A549 (cell line): ENCODE results near the gene PIEZO2. TPM values are rescaled to one million over a fixed set of nuclear protein-coding genes. Genes with fewer than 3 reads are reported as not detected.

Experiments
- ATAC-seq, 2 experiments: fragments of 200-7000 bp in 1 of 2; fragments of >200 bp in 1 of 2; cut with Nextera tagmentation in 1 of 2; cut with Tn5 transposase in 1 of 2; 3 replicates each; pipeline versions ENCODE4 v1.8.0 to v1.9.1; 2018 to 2020; ENCODE audit warnings: mild to moderate bottlenecking in 1 of 2, moderate library complexity in 1 of 2
- CTCF ChIA-PET: fragments of 300-600 bp; sonication (Branson Sonifier 250); formaldehyde crosslinking; extraction: SDS; loops from one replicate; lab custom pipeline; 2021; ENCODE audit warnings: antibody characterized with exemption, inconsistent platforms; lab: Yijun Ruan, JAX
- POLR2A ChIA-PET: fragments of 350-600 bp; formaldehyde crosslinking; extraction: SDS; loops from one replicate; lab custom pipeline; 2021; ENCODE audit warnings: antibody characterized with exemption, inconsistent platforms; lab: Yijun Ruan, JAX
- DNase-seq, 2 experiments: peaks; one replicate each; pipeline versions ENCODE4 v3.0.0 to v3.0.0-alpha.2; 2011 to 2016; ENCODE audit warnings: low read depth in 1 of 2, low spot score in 1 of 2
- FAIRE-seq: peaks from 2 replicates; lab custom pipeline; 2011; peaks lifted over from hg19 to GRCh38; lab: Jason Lieb, UNC
- H3K27ac ChIP-seq, 2 experiments: fragments of >200 bp; sonication (Bioruptor Twin); formaldehyde crosslinking; 3 replicates each; pipeline ENCODE4 v1.5.1; 2016 to 2017
- H3K4me1 ChIP-seq: fragments of >200 bp; sonication (Bioruptor Twin); formaldehyde crosslinking; 3 replicates; pipeline ENCODE4 v1.6.1; 2016
- H3K4me2 ChIP-seq: fragments of >200 bp; sonication (Bioruptor Twin); formaldehyde crosslinking; 3 replicates; pipeline ENCODE4 v1.6.1; 2016
- H3K4me3 ChIP-seq: fragments of >200 bp; sonication (Bioruptor Twin); formaldehyde crosslinking; 3 replicates; pipeline ENCODE4 v1.5.1; 2016
- H3K9me3 ChIP-seq: fragments of >200 bp; sonication (Bioruptor Twin); formaldehyde crosslinking; 3 replicates; pipeline ENCODE4 v1.6.1; 2016
- ATOH8 ChIP-seq: fragments of 250-450 bp; sonication (Bioruptor Pico); IDR thresholded peaks from 2 replicates; pipeline ENCODE4 v1.5.0; 2020; ENCODE audit warnings: low read depth, mild to moderate bottlenecking, moderate library complexity
- BCL3 ChIP-seq: fragments of >200 bp; sonication (Bioruptor Twin); formaldehyde crosslinking; IDR thresholded peaks from 3 replicates; pipeline ENCODE4 v1.6.1; 2016
- BHLHE40 ChIP-seq: IDR thresholded peaks from 2 replicates; pipeline ENCODE4 v1.6.1; 2012; ENCODE audit warnings: low read depth, low read length, inconsistent platforms
- CHD4 ChIP-seq: fragments of 200-600 bp; sonication (generic); IDR thresholded peaks from 2 replicates; pipeline ENCODE4 v1.6.1; 2016; ENCODE audit warnings: antibody characterized with exemption, mild to moderate bottlenecking, borderline replicate concordance
- ESRRA ChIP-seq: fragments of 150-350 bp; IDR thresholded peaks from 2 replicates; pipeline ENCODE4 v1.6.1; 2014; ENCODE audit warnings: mild to moderate bottlenecking, low read length, borderline replicate concordance
- FOSL2 ChIP-seq, 2 experiments: fragments of 450-650 bp in 1 of 2; fragments of >200 bp in 1 of 2; sonication (Bioruptor Twin) in 1 of 2; formaldehyde crosslinking; IDR thresholded peaks; 2 replicates each; pipeline versions ENCODE4 v1.5.0 to v1.6.1; 2016 to 2020; ENCODE audit warnings: mild to moderate bottlenecking in 1 of 2, moderate library complexity in 1 of 2
- FOXS1 ChIP-seq: fragments of 250-450 bp; sonication (Bioruptor Pico); IDR thresholded peaks from 2 replicates; pipeline ENCODE4 v1.5.0; 2020; ENCODE audit warnings: mild to moderate bottlenecking, moderate library complexity
- GATA3 ChIP-seq: IDR thresholded peaks from 2 replicates; pipeline ENCODE4 v1.6.1; 2012; ENCODE audit warnings: borderline replicate concordance
- HES2 ChIP-seq: fragments of >200 bp; sonication (Bioruptor Twin); formaldehyde crosslinking; IDR thresholded peaks from 2 replicates; pipeline ENCODE4 v1.6.1; 2016
- JUNB ChIP-seq: fragments of >200 bp; sonication (Bioruptor Twin); formaldehyde crosslinking; IDR thresholded peaks from 2 replicates; pipeline ENCODE4 v1.6.1; 2016
- KDM1A ChIP-seq: fragments of 200-600 bp; sonication (generic); IDR thresholded peaks from 2 replicates; pipeline ENCODE4 v1.6.1; 2016; ENCODE audit warnings: low read depth, mild to moderate bottlenecking
- MAX ChIP-seq: IDR thresholded peaks from 2 replicates; pipeline ENCODE4 v1.6.1; 2012
- MAZ ChIP-seq: fragments of 150-350 bp; IDR thresholded peaks from 2 replicates; pipeline ENCODE4 v1.6.1; 2014; ENCODE audit warnings: antibody characterized with exemption, low read depth, low read length, borderline replicate concordance
- MYC ChIP-seq: IDR thresholded peaks from 2 replicates; pipeline ENCODE4 v1.6.1; 2012; ENCODE audit warnings: mild to moderate bottlenecking, inconsistent platforms, low read length, improper control_type of control experiment, borderline replicate concordance
- PHF8 ChIP-seq: fragments of 200-600 bp; sonication (generic); IDR thresholded peaks from 2 replicates; pipeline ENCODE4 v1.6.1; 2016; ENCODE audit warnings: low read depth, mild to moderate bottlenecking, antibody characterized with exemption, moderate library complexity, borderline replicate concordance
- RARB ChIP-seq: fragments of 250-450 bp; sonication (Bioruptor Pico); IDR thresholded peaks from 2 replicates; pipeline ENCODE4 v1.8.0; 2021; ENCODE audit warnings: mild to moderate bottlenecking, moderate library complexity
- REST ChIP-seq: fragments of 200-600 bp; sonication (generic); IDR thresholded peaks from 2 replicates; pipeline ENCODE4 v1.6.1; 2016; ENCODE audit warnings: antibody characterized with exemption, mild to moderate bottlenecking, moderate library complexity
- RFX5 ChIP-seq: fragments of 450-650 bp; IDR thresholded peaks from 2 replicates; pipeline ENCODE4 v1.7.1; 2014; ENCODE audit warnings: antibody characterized with exemption, mild to moderate bottlenecking, moderate library complexity
- ZFP36 ChIP-seq: fragments of 450-650 bp; IDR thresholded peaks from 2 replicates; pipeline ENCODE4 v1.6.1; 2014; ENCODE audit warnings: borderline replicate concordance; ENCODE audit not compliant: partially characterized antibody
- ZNF302 ChIP-seq: fragments of 250-450 bp; sonication (Bioruptor Pico); IDR thresholded peaks from 2 replicates; pipeline ENCODE4 v1.9.0; 2021; ENCODE audit warnings: inconsistent platforms, mild to moderate bottlenecking, moderate library complexity
- ZSCAN20 ChIP-seq: fragments of 250-450 bp; sonication (Bioruptor Pico); IDR thresholded peaks from 2 replicates; pipeline ENCODE4 v1.8.0; 2022; ENCODE audit warnings: mild to moderate bottlenecking, moderate library complexity
- WGBS: methylation state at CpG from one replicate; pipeline ENCODE4 v1.1.6; 2017; ENCODE audit errors: missing lambda C conversion rate; 5-methylcytosine and 5-hydroxymethylcytosine counted together
- polyA plus RNA-seq, 4 experiments: library from polyadenylated mRNA; depleted of rRNA in 3 of 4; stranded (reverse); fragments of >200 nt; fragmentation: RNase III in 1 of 4; extraction: RNeasy Plus Mini Kit Qiagen cat#74134 plus additional on column Dnase treatment in 1 of 4; gene quantifications; 2 replicates in 3 of 4; 3 replicates in 1 of 4; pipeline ENCODE4 v1.2.3, GENCODE V29; 2011 to 2017

The PIEZO2 gene
- polyA plus RNA-seq, 2 of the 4 experiments (the other 2 are of a cell fraction), result 0.80 to 1.6 TPM

- CTCF ChIA-PET, result no interaction called here
- WGBS, result 42% methylated on average over 3 of the region's 3 CpGs
- POLR2A ChIA-PET, result no interaction called here
Measured at GRCh38 chr18:11009869-11010268, 139.5 kb downstream of the PIEZO2 start.

GRCh38 chr18:11009147-11009546, 140.2 kb downstream of the PIEZO2 start:
- 67% methylated on average over 5 of the region's 6 CpGs for WGBS
- no peaks in the 10 kb centered on the region for H3K9me3 ChIP-seq
- no peak overlapping the region for H3K4me2 ChIP-seq
- no peak overlapping the region for H3K27ac ChIP-seq
- FAIRE-seq, result no peak
- peaks cover 14% of the 10 kb centered on the region; the same call in 2 of the 3 replicates for H3K4me1 ChIP-seq
- H3K4me3 ChIP-seq, result no peak overlapping the region
- CTCF ChIA-PET, result no interaction called here
- ATAC-seq, result no peak
- TF ChIP-seq RARB (CRISPR knock-in tag), result no peak
- no peak for TF ChIP-seq GATA3
- no peak for TF ChIP-seq MYC
- no peak for TF ChIP-seq MAX
- TF ChIP-seq BCL3, result no peak
- no peak for TF ChIP-seq ZSCAN20
- TF ChIP-seq RFX5, result no peak
- no peak for TF ChIP-seq ZNF302 (CRISPR knock-in tag)
- TF ChIP-seq JUNB, result no peak
- no peak for TF ChIP-seq PHF8
- no peak for TF ChIP-seq ESRRA
- TF ChIP-seq, all 56 proteins: peak for 0
- POLR2A ChIA-PET, result no interaction called here
- DNase-seq, result no peak

More at GRCh38 chr18:11009869-11010268, 139.5 kb downstream of the PIEZO2 start:
- ATAC-seq, result no peak
- no peak overlapping the region for H3K27ac ChIP-seq
- peaks cover 7% of the 10 kb centered on the region; the same call in 2 of the 3 replicates for H3K4me1 ChIP-seq
- TF ChIP-seq ATOH8 (CRISPR knock-in tag) (no peak), REST (no peak), BHLHE40 (no peak), GATA3 (no peak), KDM1A (no peak), BCL3 (no peak), CHD4 (no peak), HES2 (no peak), ZFP36 (no peak), FOSL2 (IDR thresholded peaks at IDR 0.05) (no peak), FOSL2 (CRISPR knock-in tag; IDR thresholded peaks at IDR 0.05) (no peak), MAZ (no peak), FOXS1 (CRISPR knock-in tag) (no peak)
- DNase-seq, result no peak
- no peak for FAIRE-seq
- H3K9me3 ChIP-seq, result no peaks in the 10 kb centered on the region
- H3K4me3 ChIP-seq, result no peak overlapping the region
- H3K4me2 ChIP-seq, result no peak overlapping the region
